ENCODE data around the gene IFNL1. TPM values are rescaled to one million over a fixed set of nuclear protein-coding genes. Genes with fewer than 3 reads are reported as not detected.
A peak's percentile ranks its signal among the peaks of the same experiment; 100 is the strongest.

Gene IFNL1
- total RNA-seq, 4 donors from 2014 or later, result not detected

- H3K9me3 ChIP-seq, result peaks cover 0 to 12% (median 0%) of the 10 kb centered on the region in 3 donors
- H3K4me1 ChIP-seq, result no peaks in the 10 kb centered on the region
- in situ Hi-C loops (cut with MboI; ENCODE audit: low sequenced_read_pairs in 4 of 4), result no loop called here
- no peak overlapping the region for H3K27ac ChIP-seq
- no peak overlapping the region for H3K4me3 ChIP-seq
- intact Hi-C loops (cut with DNase I; ENCODE audit: low total_unique reads), result no loop called here
- no peak for TF ChIP-seq POLR2A (IDR thresholded peaks at IDR 0.05)
- TF ChIP-seq CTCF (IDR thresholded peaks at IDR 0.05 in 4 of 5, conservative IDR thresholded peaks at IDR 0.05 in 1 of 5), result no peak
- H3K27me3 ChIP-seq, result peaks cover 0 to 7% (median 0%) of the 10 kb centered on the region in 3 donors
- no peaks in the 10 kb centered on the region for H3K36me3 ChIP-seq
- ATAC-seq, result no peak
- DNase-seq, result no peak
Observed at GRCh38 chr19:39282021-39282420, 14.2 kb upstream of the IFNL1 start.

- Histone ChIP-seq H3K4me1 (no peaks in the 10 kb centered on the region), H3K9me3 (peaks cover 0 to 12% (median 0%) of the 10 kb centered on the region in 3 donors), H3K4me3 (no peak overlapping the region), H3K36me3 (no peaks in the 10 kb centered on the region), H3K27me3 (no peaks in the 10 kb centered on the region), H3K27ac (no peak overlapping the region)
- TF ChIP-seq CTCF (IDR thresholded peaks at IDR 0.05 in 4 of 5, conservative IDR thresholded peaks at IDR 0.05 in 1 of 5) (no peak), POLR2A (IDR thresholded peaks at IDR 0.05) (no peak)
- ATAC-seq (no peak), DNase-seq (no peak)
- in situ Hi-C loops (cut with MboI; ENCODE audit: low sequenced_read_pairs in 4 of 4), result no loop called here
- intact Hi-C loops (cut with DNase I; ENCODE audit: low total_unique reads), result no loop called here
Observed at GRCh38 chr19:39284032-39284431, 12.2 kb upstream of the IFNL1 start.

- intact Hi-C loops (cut with DNase I; ENCODE audit: low total_unique reads) (no loop called here), in situ Hi-C loops (cut with MboI; ENCODE audit: low sequenced_read_pairs in 4 of 4) (no loop called here)
- Histone ChIP-seq H3K9me3 (no peaks in the 10 kb centered on the region), H3K27me3 (peaks cover 0 to 5% (median 2%) of the 10 kb centered on the region in 3 donors), H3K27ac (no peak overlapping the region), H3K4me3 (no peak overlapping the region), H3K4me1 (no peaks in the 10 kb centered on the region), H3K36me3 (no peaks in the 10 kb centered on the region)
- DNase-seq (no peak), ATAC-seq (no peak)
- TF ChIP-seq CTCF (IDR thresholded peaks at IDR 0.05 in 4 of 5, conservative IDR thresholded peaks at IDR 0.05 in 1 of 5) (no peak), POLR2A (IDR thresholded peaks at IDR 0.05) (no peak)
Observed at GRCh38 chr19:39293394-39293793, 2.8 kb upstream of the IFNL1 start.

GRCh38 chr19:39296906-39297305 lies 699 bp downstream of the IFNL1 start:
- no peaks in the 10 kb centered on the region for H3K4me1 ChIP-seq
- H3K4me3 ChIP-seq, result no peak overlapping the region
- TF ChIP-seq POLR2A (IDR thresholded peaks at IDR 0.05), result no peak
- DNase-seq, result no peak
- in situ Hi-C loops (cut with MboI; ENCODE audit: low sequenced_read_pairs in 4 of 4), result no loop called here
- ATAC-seq, result no peak
- no peak overlapping the region for H3K27ac ChIP-seq
- H3K9me3 ChIP-seq, result no peaks in the 10 kb centered on the region
- H3K27me3 ChIP-seq, result peaks cover 0 to 9% (median 5%) of the 10 kb centered on the region in 3 donors
- no peaks in the 10 kb centered on the region for H3K36me3 ChIP-seq
- intact Hi-C loops (cut with DNase I; ENCODE audit: low total_unique reads), result no loop called here

- Histone ChIP-seq H3K36me3 (no peaks in the 10 kb centered on the region), H3K27ac (no peak overlapping the region), H3K4me1 (no peaks in the 10 kb centered on the region), H3K9me3 (no peaks in the 10 kb centered on the region), H3K27me3 (peaks cover 0 to 11% (median 5%) of the 10 kb centered on the region in 3 donors), H3K4me3 (no peak overlapping the region)
- in situ Hi-C loops (cut with MboI; ENCODE audit: low sequenced_read_pairs in 4 of 4) (no loop called here), intact Hi-C loops (cut with DNase I; ENCODE audit: low total_unique reads) (no loop called here)
- DNase-seq (peak in 1 of 2 donors; percentile 15), ATAC-seq (no peak)
- no peak for TF ChIP-seq POLR2A (IDR thresholded peaks at IDR 0.05)
- TF ChIP-seq CTCF (IDR thresholded peaks at IDR 0.05 in 4 of 5, conservative IDR thresholded peaks at IDR 0.05 in 1 of 5), result no peak
Observed at GRCh38 chr19:39297931-39298634, 1.9 kb downstream of the IFNL1 start.
